Peyer's patch (tissue), 4 donors: ENCODE data around the gene MALL. TPM values are rescaled to one million over a fixed set of nuclear protein-coding genes. Genes with fewer than 3 reads are reported as not detected.
"Not testable (repeated sequence)": the region's sequence is repeated elsewhere in the genome, so short reads cannot be mapped to it uniquely, and the experiment has no call there.

ENCODE experiments used
- DNase-seq, 3 donors: peaks; one replicate each; pipeline ENCODE4 v3.0.0-alpha.2; 2017 to 2019
- H3K27ac ChIP-seq, 4 donors: fragments of 200-600 bp; sonication (generic); one replicate each; pipeline ENCODE4 v1.5.1; 2016 to 2019
- H3K27me3 ChIP-seq, 2 donors: fragments of 200-600 bp; sonication (generic); one replicate each; pipeline ENCODE4 v1.5.1; 2019
- H3K36me3 ChIP-seq, 3 donors: fragments of 200-600 bp; sonication (generic); one replicate each; pipeline ENCODE4 v1.5.1; 2016 to 2019
- H3K4me1 ChIP-seq, 4 donors: fragments of 200-600 bp; sonication (generic); one replicate each; pipeline ENCODE4 v1.5.1; 2016 to 2019
- H3K4me3 ChIP-seq, 4 donors: fragments of 200-600 bp; sonication (generic); 1 replicate in 3 of 4; 2 replicates in 1 of 4; pipeline ENCODE4 v1.5.1; 2016 to 2019; ENCODE audit warnings: mild to moderate bottlenecking in 1 of 4
- H3K9me3 ChIP-seq, 4 donors: fragments of 200-600 bp; sonication (generic); one replicate each; pipeline ENCODE4 v1.5.1; 2016 to 2019; ENCODE audit warnings: mild to moderate bottlenecking in 1 of 4
- CTCF ChIP-seq, 6 experiments: fragments of 450-650 bp in 4 of 6; fragments of 200-600 bp in 2 of 6; sonication (generic) in 1 of 6; IDR thresholded peaks; one replicate each; pipeline ENCODE4 v1.5.1; 2017 to 2019; ENCODE audit warnings: antibody characterized with exemption in 6 of 6, mild to moderate bottlenecking in 3 of 6, moderate library complexity in 1 of 6
- POLR2A ChIP-seq, 2 donors: fragments of 450-650 bp; IDR thresholded peaks; one replicate each; pipeline ENCODE4 v1.5.1; 2017; ENCODE audit warnings: antibody characterized with exemption in 2 of 2, mild to moderate bottlenecking in 2 of 2, moderate library complexity in 2 of 2
- total RNA-seq, 4 donors: library from RNA; depleted of rRNA; stranded (reverse); fragments of >200 nt; gene quantifications; one replicate each; pipeline ENCODE4 v1.1.0, GENCODE V29; 2016

MALL gene
- 100 to 1,000 TPM in 3 of 4 donors, 10 to 100 TPM in 1; 40.4 to 814 (median 603) TPM for total RNA-seq

GRCh38 chr2:110115291-110116032 is at the start of gene MALL:
TSS of gene MALL (minus strand) at chr2:110115822. CDS start at chr2:110115792, 30 bp downstream.
- no peaks in the 10 kb centered on the region for H3K36me3 ChIP-seq
- no peaks in the 10 kb centered on the region for H3K9me3 ChIP-seq
- H3K27me3 ChIP-seq, result no peaks in the 10 kb centered on the region
- peaks cover 0 to 11% (median 2%) of the 10 kb centered on the region in 4 donors for H3K4me1 ChIP-seq
- TF ChIP-seq CTCF (IDR thresholded peaks at IDR 0.05) (peak in 2 of 6 experiments; percentile 8 to 20), POLR2A (IDR thresholded peaks at IDR 0.05) (peak; percentile 88 to 97)
- peak within 1 kb of the TSS; percentile 10 to 68 (median 54) for H3K4me3 ChIP-seq
- peak within 1 kb of the TSS; percentile 6 to 93 (median 92) for H3K27ac ChIP-seq
- DNase-seq, result peak in 2 of 3 donors; percentile 76 to 88

GRCh38 chr2:110157153-110157793 is 41.7 kb upstream of the MALL start:
- peak in 5 of 6 experiments; percentile 39 to 96 (median 93) for TF ChIP-seq CTCF (IDR thresholded peaks at IDR 0.05)
- no peak for TF ChIP-seq POLR2A (IDR thresholded peaks at IDR 0.05)
- peak in 1 of 3 donors; percentile 74 for DNase-seq

GRCh38 chr2:110154828-110155227 is 39.2 kb upstream of the MALL start:
- H3K27me3 ChIP-seq, H3K27ac ChIP-seq, H3K9me3 ChIP-seq, H3K36me3 ChIP-seq, H3K4me1 ChIP-seq, H3K4me3 ChIP-seq, DNase-seq: not testable (repeated sequence)

More at GRCh38 chr2:110157153-110157793, 41.7 kb upstream of the MALL start:
- Histone ChIP-seq H3K4me3 (no peak overlapping the region), H3K36me3 (no peaks in the 10 kb centered on the region), H3K27me3 (no peaks in the 10 kb centered on the region), H3K9me3 (peaks cover 0 to 6% (median 0%) of the 10 kb centered on the region in 4 donors), H3K27ac (no peak overlapping the region), H3K4me1 (no peaks in the 10 kb centered on the region)

- not testable (repeated sequence) for H3K27me3 ChIP-seq, H3K4me1 ChIP-seq, H3K36me3 ChIP-seq, H3K9me3 ChIP-seq, H3K27ac ChIP-seq, DNase-seq, H3K4me3 ChIP-seq
These were observed 38.6 kb upstream of the MALL start for GRCh38 chr2:110154188-110154587.

GRCh38 chr2:110153416-110153815 is 37.8 kb upstream of the MALL start:
- H3K36me3 ChIP-seq, result no peaks in the 10 kb centered on the region
- H3K4me3 ChIP-seq, result no peak overlapping the region
- no peak for DNase-seq
- TF ChIP-seq POLR2A (IDR thresholded peaks at IDR 0.05), result no peak
- TF ChIP-seq CTCF (IDR thresholded peaks at IDR 0.05), result no peak
- H3K27me3 ChIP-seq, result no peaks in the 10 kb centered on the region
- no peaks in the 10 kb centered on the region for H3K4me1 ChIP-seq
- H3K9me3 ChIP-seq, result peaks cover 0 to 6% (median 0%) of the 10 kb centered on the region in 4 donors
- H3K27ac ChIP-seq, result no peak overlapping the region

GRCh38 chr2:110152943-110153342 is 37.3 kb upstream of the MALL start:
- DNase-seq, result no peak
- H3K27ac ChIP-seq, result no peak overlapping the region
- no peak overlapping the region for H3K4me3 ChIP-seq
- H3K27me3 ChIP-seq, result no peaks in the 10 kb centered on the region
- no peaks in the 10 kb centered on the region for H3K4me1 ChIP-seq
- no peak for TF ChIP-seq CTCF (IDR thresholded peaks at IDR 0.05)
- no peak for TF ChIP-seq POLR2A (IDR thresholded peaks at IDR 0.05)
- no peaks in the 10 kb centered on the region for H3K36me3 ChIP-seq
- H3K9me3 ChIP-seq, result peaks cover 0 to 6% (median 0%) of the 10 kb centered on the region in 4 donors
